ENCODE data around the gene CCNL2. TPM values are rescaled to one million over a fixed set of nuclear protein-coding genes. Genes with fewer than 3 reads are reported as not detected.

CCNL2 gene
- total and polyA plus RNA-seq, 2 of the 13 experiments (the other 11 are each of a cell fraction or from before 2014, with no cell fraction given), result 105 to 340 TPM

DNA sequence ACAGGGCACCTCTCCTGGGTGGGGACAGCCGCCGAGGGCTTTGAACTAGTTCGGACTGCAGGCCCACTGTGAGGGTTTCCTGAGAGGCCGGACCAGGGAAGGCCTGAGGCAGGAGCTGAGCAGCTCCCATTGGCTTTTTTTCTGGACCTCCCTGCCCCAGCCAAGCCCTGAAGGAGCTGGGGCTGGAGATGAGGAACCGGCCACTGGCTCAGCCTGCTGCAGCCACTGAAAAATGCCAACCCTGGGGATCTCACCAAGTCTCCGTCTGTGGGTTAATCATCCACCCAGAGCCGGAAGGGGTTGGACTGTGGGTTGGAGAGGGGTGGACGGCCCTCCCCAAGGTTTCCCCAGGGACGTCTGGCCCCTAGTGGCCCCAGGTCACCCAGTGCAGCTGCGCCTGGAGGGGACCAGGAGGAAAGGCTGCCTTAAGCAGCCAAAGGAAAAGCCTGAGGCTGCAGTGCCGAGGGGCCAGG is 38.8 kb upstream of the CCNL2 start (continued):
- TF ChIP-seq, protein P1, sequence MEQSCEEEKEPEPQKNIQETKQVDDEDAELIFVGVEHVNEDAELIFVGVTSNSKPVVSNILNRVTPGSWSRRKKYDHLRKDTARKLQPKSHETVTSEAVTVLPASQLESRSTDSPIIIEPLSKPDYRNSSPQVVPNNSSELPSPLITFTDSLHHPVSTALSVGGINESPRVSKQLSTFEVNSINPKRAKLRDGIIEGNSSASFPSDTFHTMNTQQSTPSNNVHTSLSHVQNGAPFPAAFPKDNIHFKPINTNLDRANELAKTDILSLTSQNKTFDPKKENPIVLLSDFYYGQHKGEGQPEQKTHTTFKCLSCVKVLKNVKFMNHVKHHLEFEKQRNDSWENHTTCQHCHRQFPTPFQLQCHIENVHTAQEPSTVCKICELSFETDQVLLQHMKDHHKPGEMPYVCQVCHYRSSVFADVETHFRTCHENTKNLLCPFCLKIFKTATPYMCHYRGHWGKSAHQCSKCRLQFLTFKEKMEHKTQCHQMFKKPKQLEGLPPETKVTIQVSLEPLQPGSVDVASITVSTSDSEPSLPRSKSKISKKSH (CRISPR knock-in tag; IDR thresholded peaks at IDR 0.05; ENCODE audit: borderline replicate concordance), result no peak; the same call in 1 of the 2 replicates
- no peak for TF ChIP-seq ZFYVE20 (CRISPR knock-in tag; IDR thresholded peaks at IDR 0.05; ENCODE audit: borderline replicate concordance, low read depth)
- TF ChIP-seq, protein P2, sequence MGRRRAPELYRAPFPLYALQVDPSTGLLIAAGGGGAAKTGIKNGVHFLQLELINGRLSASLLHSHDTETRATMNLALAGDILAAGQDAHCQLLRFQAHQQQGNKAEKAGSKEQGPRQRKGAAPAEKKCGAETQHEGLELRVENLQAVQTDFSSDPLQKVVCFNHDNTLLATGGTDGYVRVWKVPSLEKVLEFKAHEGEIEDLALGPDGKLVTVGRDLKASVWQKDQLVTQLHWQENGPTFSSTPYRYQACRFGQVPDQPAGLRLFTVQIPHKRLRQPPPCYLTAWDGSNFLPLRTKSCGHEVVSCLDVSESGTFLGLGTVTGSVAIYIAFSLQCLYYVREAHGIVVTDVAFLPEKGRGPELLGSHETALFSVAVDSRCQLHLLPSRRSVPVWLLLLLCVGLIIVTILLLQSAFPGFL (CRISPR knock-in tag; IDR thresholded peaks at IDR 0.05), result no peak
- TF ChIP-seq, protein P3, sequence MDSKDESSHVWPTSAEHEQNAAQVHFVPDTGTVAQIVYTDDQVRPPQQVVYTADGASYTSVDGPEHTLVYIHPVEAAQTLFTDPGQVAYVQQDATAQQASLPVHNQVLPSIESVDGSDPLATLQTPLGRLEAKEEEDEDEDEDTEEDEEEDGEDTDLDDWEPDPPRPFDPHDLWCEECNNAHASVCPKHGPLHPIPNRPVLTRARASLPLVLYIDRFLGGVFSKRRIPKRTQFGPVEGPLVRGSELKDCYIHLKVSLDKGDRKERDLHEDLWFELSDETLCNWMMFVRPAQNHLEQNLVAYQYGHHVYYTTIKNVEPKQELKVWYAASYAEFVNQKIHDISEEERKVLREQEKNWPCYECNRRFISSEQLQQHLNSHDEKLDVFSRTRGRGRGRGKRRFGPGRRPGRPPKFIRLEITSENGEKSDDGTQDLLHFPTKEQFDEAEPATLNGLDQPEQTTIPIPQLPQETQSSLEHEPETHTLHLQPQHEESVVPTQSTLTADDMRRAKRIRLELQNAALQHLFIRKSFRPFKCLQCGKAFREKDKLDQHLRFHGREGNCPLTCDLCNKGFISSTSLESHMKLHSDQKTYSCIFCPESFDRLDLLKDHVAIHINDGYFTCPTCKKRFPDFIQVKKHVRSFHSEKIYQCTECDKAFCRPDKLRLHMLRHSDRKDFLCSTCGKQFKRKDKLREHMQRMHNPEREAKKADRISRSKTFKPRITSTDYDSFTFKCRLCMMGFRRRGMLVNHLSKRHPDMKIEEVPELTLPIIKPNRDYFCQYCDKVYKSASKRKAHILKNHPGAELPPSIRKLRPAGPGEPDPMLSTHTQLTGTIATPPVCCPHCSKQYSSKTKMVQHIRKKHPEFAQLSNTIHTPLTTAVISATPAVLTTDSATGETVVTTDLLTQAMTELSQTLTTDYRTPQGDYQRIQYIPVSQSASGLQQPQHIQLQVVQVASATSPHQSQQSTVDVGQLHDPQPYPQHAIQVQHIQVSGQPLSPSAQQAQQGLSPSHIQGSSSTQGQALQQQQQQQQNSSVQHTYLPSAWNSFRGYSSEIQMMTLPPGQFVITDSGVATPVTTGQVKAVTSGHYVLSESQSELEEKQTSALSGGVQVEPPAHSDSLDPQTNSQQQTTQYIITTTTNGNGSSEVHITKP (CRISPR knock-in tag; IDR thresholded peaks at IDR 0.05; ENCODE audit: low read depth), result peak; percentile 62; the same call in 1 of the 2 replicates
- no peak for TF ChIP-seq HHEX (CRISPR knock-in tag; IDR thresholded peaks at IDR 0.05)
- TF ChIP-seq CCAR2 (optimal IDR thresholded peaks at IDR 0.05; ENCODE audit: low read depth, low read length), result no peak
- TF ChIP-seq CREB1 (IDR thresholded peaks at IDR 0.05), result no peak
- TF ChIP-seq CREB1 (CRISPR knock-in tag; IDR thresholded peaks at IDR 0.05), result no peak
- no peak for TF ChIP-seq ZNF546 (CRISPR knock-in tag; conservative IDR thresholded peaks at IDR 0.05)
- TF ChIP-seq ZFP36 (IDR thresholded peaks at IDR 0.05; ENCODE audit: borderline replicate concordance, low read depth, low read length, partially characterized antibody), result no peak
- 0 out of 2 replicates have a peak, but pooled peaks have one; percentile 27 for TF ChIP-seq ZSCAN12 (CRISPR knock-in tag; IDR thresholded peaks at IDR 0.05)
- peak; percentile 72 for TF ChIP-seq GATAD1 (CRISPR knock-in tag; IDR thresholded peaks at IDR 0.05)
- TF ChIP-seq, protein P4, sequence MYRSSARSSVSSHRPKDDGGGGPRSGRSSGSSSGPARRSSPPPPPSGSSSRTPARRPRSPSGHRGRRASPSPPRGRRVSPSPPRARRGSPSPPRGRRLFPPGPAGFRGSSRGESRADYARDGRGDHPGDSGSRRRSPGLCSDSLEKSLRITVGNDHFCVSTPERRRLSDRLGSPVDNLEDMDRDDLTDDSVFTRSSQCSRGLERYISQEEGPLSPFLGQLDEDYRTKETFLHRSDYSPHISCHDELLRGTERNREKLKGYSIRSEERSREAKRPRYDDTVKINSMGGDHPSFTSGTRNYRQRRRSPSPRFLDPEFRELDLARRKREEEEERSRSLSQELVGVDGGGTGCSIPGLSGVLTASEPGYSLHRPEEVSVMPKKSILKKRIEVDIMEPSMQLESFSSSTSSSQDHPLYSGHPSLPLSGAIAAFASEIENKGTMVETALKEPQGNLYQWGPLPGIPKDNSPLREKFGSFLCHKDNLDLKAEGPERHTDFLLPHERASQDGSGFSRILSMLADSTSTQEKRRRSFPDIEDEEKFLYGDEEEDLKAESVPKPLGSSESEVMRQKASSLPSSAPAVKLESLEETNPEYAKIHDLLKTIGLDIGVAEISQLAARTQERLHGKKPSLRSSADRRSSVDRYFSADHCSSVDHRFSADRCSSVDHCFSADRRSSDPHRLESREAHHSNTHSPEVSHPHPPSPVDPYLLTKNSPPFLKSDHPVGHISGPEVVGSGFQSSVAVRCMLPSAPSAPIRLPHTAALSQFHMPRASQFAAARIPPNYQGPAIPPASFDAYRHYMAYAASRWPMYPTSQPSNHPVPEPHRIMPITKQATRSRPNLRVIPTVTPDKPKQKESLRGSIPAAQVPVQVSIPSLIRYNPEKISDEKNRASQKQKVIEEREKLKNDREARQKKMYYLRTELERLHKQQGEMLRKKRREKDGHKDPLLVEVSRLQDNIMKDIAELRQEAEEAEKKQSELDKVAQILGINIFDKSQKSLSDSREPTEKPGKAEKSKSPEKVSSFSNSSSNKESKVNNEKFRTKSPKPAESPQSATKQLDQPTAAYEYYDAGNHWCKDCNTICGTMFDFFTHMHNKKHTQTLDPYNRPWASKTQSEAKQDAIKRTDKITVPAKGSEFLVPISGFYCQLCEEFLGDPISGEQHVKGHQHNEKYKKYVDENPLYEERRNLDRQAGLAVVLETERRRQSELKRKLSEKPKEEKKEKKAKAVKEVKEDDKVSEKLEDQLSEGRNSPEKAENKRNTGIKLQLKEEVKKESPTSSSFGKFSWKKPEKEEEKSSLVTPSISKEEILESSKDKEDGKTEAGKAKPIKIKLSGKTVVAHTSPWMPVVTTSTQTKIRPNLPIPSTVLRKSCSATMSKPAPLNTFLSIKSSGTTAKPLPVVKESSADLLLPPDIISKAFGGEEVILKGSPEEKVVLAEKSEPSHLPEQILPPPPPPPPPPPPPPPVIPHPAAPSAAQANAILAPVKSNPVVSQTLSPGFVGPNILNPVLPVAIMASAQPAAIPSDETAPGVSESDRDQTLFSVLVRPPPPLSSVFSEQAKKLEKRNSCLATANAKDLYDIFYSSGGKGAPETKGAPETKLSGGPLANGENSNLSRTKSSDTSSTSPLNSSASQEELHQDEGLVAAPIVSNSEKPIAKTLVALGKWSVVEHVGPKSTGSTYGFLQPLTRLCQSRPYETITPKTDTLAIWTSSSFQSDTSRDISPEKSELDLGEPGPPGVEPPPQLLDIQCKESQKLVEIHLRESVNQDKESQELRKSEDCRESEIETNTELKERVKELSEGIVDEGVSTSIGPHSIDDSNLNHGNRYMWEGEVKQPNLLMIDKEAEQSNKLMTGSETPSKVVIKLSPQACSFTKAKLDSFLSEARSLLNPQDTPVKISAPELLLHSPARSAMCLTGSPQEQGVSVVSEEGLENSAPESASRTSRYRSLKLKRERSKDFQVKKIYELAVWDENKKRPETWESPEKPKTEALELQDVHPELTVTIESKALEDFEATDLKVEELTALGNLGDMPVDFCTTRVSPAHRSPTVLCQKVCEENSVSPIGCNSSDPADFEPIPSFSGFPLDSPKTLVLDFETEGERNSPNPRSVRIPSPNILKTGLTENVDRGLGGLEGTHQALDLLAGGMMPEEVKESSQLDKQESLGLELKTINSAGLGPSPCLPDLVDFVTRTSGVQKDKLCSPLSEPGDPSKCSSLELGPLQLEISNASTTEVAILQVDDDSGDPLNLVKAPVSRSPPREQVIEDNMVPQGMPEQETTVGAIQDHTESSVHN (CRISPR knock-in tag; IDR thresholded peaks at IDR 0.05), result no peak
- TF ChIP-seq ZNF354B (CRISPR knock-in tag; IDR thresholded peaks at IDR 0.05), result no peak
- TF ChIP-seq ZNF841 (CRISPR knock-in tag; IDR thresholded peaks at IDR 0.05; ENCODE audit: borderline replicate concordance), result no peak
